Measurements from ENCODE around the gene TSPAN12.
"Not testable (repeated sequence)": the region's sequence is repeated elsewhere in the genome, so short reads cannot be mapped to it uniquely, and the experiment has no call there.

TSPAN12 gene

DNA sequence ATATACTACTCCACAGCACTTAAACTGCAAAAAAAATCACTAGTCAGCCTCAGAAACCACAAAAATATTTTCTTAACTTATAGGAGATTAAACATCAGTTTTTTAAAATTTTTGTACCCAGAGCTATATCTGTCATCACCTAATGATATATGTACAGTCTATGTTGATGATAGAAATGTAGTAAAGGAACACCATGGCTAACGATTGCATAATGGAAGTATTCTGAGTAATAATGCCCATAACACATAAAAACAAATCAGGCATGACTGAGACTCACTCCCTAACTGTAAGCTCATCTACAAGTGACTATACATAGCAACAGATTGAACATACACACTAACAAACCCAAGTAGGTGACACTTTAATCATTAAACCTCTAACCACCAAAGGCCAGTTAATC lies 51.3 kb downstream of the TSPAN12 start:
- no peak for DNase-seq (ENCODE audit: low read depth in 4 of 4, low spot score in 1 of 4)

DNA sequence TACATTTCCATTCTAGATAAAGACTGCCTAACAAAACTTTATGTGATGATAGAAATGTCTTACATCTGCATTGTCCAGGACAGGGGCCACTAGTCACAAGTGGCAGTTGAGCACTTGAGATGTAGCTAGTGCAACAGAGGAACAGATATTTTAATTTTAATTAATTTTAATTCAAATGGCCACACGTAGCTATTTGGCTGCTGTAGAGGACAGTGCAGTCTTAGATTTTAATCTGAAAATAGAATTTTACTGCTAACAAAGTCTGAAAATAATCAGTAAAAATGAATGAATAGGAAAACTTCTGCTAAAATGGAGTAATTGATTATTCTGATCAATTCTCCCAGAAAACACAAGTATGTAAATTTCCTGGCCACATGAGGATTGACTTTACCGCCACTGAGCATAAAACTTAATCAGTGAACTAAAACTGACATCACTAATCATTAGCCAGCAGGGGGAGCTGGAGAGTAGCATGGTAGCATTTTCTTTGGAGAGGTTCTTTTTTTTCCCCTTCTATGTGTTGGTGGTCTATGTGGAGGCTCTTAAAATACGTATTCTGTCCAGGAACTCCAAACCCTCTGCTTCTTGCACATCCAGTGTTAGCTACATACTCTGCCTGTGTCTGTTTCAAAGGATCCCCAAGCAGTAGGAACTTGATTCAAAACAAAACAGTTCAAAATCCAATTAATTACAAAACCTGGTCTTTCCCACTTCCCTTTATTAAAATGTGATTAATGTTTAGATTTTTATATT lies 52.1 kb downstream of the TSPAN12 start:
- peak; percentile 19 to 42 (median 36) for DNase-seq (ENCODE audit: low read depth in 4 of 4, low spot score in 1 of 4)

DNA sequence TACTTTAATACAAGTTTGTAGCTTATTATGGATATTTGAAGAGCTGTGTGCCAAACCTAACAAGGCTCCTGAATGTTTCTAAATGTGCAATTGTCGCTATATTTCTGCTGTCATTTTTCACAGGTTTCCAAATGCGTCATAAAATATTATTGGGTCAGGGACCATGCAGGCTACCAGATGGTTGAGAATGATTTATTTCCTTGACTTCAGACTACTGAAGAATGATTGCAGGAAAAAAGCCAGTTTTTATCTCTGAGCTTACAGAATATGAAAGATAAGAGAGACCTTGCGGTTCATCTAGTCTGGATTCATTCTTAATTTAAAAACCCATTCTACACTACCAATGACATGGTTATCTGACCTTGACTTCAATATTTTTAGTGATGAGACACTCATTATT lies 55.2 kb downstream of the TSPAN12 start:
- DNase-seq (ENCODE audit: low read depth in 4 of 4, low spot score in 1 of 4) = no peak

DNA sequence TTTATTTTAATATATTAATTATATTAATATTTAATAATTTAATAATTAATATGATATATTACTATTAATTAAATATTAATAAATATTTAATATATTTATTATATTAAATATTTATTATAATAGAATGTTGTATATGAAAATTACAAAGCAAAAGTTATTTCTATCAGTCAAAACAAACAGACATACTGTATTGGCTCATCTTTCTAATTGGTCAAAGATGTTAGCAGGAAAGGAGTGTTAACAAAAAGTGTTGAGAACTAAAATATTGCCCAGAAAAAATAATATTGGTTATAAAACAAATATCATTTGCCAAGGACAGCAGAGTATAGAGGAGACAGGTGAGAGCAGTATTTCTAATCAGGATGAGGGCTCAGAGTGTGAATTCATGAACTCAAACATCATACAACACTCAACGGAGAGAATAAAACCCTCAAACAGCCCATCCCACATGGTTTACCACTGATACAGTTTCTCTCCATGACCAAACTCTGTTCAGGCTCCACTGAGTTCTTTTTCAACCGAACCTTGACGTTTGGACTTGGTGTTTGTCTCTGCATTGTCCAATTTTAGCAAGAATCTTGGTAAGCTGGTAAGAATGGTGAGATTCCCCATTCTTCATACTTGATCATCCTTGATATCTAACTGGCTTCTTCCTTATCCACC lies 58.0 kb downstream of the TSPAN12 start:
- DNase-seq (ENCODE audit: low read depth in 4 of 4, low spot score in 1 of 4) = no peak

DNA sequence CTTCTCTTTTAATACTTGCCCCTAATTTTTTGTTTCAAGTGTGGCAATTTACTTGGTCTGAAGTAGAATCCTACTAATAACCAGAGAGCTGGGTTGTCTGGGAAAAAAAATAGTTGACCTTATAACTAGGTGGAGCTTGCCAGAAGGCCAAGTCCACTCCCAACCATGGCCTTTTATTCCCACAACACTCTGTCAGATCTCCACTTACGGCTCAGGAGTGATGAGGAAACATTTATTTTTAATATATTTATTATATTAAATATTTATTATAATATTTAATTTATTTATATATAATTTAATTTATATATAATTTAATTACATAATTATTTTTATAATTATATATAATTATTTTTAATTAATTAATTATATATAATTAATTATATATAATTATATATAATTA lies 58.8 kb downstream of the TSPAN12 start:
- no peak for DNase-seq (ENCODE audit: low read depth in 4 of 4, low spot score in 1 of 4)

DNA sequence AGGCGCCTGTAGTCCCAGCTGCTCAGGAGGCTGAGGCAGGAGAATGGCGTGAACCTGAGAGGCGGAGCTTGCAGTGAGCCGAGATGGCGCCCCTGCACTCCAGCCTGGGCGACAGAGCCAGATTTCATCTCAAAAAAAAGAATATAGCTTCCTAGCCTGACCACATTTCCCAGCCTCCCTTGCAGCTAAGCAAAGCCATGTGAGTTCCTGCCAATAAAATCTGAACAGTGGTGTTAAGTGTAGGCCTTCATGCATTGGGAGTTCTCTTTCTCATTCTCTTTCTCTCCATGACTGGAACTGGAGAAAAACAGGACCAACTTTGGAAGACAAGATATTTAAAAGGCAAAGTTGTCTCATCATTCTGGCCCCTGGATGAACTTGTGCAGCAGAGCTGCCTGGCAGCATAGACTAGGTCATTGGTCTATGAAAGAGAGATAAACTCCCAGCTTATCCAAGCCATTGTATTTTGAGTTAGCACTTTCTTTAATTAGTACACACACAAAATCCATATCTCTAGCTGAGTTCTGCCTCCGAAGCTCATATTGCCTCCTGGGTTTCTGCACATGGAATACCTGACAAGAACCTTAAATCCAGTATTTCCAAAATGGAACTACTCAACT lies 60.8 kb downstream of the TSPAN12 start:
- no peak for DNase-seq (ENCODE audit: low read depth in 4 of 4, low spot score in 1 of 4)

DNA sequence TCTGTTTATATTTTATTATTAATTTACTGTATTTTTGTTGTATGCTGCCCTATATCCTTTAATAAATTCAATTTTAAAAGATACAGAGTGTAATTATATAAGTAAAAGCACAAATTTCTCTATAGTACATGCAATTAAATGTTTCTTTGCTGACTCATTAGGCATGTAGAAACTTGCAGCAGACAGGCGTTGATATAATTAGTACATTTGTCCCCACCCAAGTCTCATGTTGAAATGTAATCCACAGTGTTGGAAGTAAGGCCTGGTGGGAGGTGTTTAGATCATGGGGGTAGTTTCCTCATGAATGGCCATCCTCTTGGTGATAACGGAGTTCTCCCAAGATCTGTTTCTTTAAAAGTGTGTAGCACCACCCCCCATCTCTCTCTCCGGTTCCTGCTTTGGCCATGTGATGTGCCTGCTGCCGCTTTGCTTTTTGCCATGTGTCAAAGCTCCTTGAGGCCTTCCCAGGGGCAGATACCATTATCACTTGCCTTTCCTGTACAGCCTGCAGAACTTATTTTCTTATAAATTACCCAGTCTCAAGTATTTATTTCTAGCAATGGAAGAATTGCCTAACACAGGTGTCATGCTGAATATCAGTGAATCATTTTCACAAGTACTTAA lies 63.7 kb downstream of the TSPAN12 start:
- DNase-seq (ENCODE audit: low read depth in 4 of 4, low spot score in 1 of 4) = no peak

DNA sequence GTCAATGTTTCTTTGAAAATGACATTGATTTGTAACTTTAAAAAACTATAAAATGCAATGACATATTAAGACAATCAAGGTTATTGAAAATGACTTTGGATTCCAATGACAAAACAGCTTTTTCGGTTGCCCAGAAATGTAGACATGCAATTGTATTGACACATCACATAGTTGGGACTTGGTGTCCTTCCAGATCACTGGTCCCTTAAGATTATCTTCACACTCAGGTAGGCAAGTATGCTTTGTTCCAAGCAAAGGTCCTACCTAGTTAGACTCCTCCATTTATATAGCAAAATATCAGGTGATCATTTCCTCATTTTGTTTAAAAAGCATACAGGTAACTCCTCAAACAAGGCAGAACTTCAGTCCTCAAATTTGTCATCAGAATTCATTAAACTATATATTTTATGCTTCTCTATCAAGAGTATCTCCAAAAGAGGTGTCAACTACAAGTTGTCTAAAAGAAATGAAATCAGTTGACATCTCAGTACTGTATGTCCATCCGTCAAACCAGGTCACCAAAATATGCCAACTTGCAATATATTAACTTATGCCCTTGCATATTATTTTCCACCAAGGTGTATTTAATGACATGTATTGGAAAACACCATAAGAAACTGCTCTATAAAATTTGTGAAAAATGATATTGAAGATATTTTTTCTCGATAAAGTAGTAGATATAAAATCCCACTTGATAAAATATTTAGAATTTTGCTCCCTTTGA lies 64.6 kb downstream of the TSPAN12 start:
- no peak for DNase-seq (ENCODE audit: low read depth in 4 of 4, low spot score in 1 of 4)

DNA sequence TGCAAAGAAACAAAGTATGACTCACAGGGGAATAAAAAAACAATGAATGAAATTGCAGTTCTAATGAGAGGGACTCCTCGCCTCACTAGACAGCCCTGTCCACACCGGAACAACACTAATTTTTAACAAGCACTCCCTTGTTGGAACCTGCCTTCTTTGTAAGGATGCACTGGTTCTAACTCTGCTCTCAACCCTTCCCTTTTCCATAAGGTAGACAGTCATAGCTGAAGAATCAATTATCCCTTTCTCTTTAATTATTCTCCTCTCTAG lies 65.1 kb downstream of the TSPAN12 start:
- DNase-seq (ENCODE audit: low read depth in 4 of 4, low spot score in 1 of 4) = no peak

DNA sequence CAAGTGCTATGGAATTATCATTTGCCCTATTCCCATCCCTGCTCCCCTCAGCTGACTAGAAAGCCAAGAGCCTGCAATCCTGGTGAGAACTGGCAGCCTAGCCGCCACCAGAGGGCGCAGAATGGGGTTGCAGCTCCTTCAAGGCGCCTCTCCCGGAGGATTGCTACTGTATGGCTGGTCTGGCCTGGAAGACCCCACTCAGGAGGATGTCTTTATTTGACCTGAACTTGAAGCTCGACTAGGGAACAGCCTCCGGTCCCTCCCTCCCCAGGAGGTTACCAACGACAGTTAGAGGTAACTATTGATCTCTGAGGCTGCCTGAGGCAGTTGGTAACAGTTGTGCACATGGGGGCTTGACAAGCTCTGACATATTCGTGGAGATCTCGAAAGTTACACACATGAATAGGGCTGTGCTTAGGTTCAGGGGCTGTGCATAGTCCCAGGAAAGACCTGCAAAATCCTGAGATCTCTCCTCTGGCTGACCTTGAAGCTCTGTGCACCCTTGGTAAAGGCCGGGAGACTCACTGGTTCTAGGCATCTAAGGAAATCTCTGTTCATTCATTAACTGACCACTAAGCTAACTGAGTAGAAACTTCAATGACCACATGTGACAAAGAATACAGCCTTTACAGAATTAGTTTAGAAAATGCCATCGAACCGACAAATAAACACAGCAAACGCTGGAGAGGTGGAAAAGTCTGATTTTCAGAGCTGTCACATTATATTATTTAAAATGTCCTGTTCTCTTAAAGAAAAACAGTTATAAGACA lies 65.7 kb downstream of the TSPAN12 start:
- DNase-seq (ENCODE audit: low read depth in 4 of 4, low spot score in 1 of 4) = peak; percentile 33 to 48 (median 36)

DNA sequence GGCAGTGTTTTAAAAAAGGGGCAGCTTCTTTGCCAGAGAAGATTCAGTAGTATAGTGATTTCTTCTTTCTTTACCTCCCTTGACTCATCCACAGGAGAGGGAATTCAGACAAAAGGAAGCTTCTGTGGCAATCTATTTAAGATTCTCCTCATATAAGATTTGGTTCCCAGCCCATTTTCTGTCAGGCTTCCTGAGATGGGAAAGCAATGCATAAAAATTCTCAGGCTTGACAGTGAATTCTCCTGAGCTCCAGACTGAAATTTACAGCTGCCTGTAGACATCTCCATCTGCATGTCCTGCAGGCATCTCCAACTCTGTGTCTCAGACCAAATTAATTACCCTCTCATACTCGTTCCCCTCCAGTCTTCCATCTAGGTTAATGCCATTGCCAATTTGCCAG lies 72.8 kb downstream of the TSPAN12 start:
- DNase-seq (ENCODE audit: low read depth in 4 of 4, low spot score in 1 of 4) = no peak

DNA sequence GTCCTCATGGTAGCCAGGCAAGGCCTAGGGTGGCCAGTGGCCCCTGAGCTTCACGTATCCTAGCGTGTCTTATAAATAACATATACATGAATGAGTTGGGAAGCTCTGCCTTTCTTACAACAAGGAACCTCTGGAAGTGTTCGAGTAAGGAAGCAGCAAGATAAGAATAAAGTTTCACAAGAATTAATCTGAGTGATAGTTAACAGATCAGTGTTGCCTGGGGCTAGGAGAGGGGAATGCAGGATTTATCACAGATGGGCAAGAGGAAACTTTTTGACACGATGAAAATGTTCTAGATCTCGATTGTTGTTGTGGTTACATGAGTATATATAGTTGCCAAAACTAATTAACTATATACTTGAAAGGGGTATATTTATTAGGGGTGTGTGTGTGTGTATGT lies 74.2 kb downstream of the TSPAN12 start:
- no peak for DNase-seq (ENCODE audit: low read depth in 4 of 4, low spot score in 1 of 4)

DNA sequence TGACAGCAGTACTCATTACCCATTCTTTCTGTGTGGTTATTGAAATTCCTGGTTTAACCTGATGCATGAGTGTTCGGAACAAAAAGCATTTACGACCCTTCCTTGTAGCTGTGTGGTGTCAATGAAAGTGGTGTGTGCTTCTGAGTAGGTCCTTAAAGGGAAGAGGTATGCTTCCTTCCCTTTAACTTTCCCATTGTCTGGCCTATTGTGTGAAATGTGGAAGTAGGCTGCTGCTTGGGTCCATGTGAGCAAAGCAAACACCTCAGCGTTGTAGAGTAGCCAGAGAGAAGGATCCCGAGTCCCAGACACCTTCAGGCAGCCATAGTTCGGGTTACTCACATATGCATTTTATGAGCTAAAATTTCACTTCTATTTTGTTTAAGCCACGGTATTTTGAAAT lies 74.7 kb downstream of the TSPAN12 start:
- DNase-seq (ENCODE audit: low read depth in 4 of 4, low spot score in 1 of 4) = no peak

DNA sequence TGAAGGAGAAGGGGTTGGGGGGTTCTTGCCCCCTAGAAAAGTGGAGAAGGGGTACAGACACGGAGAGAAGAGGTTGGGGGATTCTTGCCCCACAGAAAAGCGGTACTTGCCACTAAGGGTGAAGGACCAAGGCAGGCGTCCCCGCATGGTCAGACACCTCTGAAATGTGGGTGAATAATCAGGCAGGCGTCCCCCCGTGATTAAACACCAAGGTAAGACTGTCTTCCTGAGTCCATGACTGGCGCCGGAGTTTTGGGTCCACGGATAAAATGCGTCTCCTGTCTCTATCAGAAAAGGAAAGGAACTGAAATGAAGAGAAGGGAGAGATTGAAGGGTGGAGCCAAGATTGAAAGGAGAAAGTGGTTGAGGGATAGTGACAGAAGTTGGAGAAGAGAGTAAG lies 76.0 kb downstream of the TSPAN12 start:
- not testable (repeated sequence) for DNase-seq (ENCODE audit: low read depth in 4 of 4, low spot score in 1 of 4)

DNA sequence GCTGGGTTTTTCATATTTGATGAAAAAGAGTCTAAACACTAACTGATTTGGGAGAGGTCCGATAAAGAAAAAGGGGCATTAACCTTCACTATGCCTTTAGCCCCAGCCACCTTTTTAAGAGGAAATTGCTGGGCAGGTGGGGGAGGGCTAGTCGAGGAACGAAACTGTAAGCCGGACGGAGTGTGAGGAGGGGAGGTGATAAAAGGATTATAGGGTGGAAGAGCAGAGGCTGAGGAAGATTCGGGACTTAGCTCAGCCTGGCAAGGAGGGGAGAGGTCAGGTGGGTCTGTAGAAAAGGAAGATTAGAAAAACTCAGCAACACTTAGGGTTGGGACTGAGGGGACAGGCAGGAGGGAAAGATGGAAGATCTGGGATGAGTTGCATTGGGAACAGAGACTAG lies 77.0 kb downstream of the TSPAN12 start:
- no peak for DNase-seq (ENCODE audit: low read depth in 4 of 4, low spot score in 1 of 4)

DNA sequence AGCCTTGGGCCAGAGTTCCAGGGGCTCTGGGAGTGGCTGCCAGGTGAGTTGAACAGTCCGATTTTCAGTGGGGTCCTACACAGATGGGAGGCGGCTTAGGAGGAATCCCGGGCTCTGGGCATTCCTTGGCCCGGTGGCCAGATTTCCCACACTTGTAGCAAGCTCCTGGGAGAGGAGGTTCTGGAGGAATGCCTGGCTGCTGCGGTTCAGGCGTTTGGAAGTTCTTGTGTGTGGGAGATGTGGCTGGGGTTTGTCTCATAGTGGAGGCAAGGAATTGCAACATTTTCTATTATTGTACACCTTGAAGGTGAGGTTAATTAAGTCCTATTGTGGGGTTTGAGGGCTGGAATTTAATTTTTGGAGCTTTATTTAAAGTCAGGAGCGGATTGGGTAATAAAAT lies 77.5 kb downstream of the TSPAN12 start:
- DNase-seq (ENCODE audit: low read depth in 4 of 4, low spot score in 1 of 4) = not testable (repeated sequence)

DNA sequence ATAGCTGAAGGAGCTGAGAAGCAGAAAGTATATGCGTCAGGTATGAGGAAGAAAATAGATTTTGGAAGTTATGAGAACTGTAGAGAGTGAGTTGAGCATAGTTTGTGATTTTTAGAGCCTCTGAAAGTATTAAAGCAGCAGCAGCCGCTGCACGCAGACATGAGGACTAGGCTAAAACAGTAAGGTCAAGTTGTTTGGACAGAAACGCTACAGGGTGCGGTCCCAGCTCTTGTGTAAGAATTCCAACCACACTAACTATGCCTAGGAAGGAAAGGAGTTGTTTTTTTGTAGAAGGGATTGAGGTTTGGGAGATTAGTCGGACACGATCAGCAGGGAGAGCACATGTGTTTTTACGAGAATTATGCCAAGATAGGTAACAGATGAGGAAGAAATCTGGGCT lies 78.9 kb downstream of the TSPAN12 start:
- DNase-seq (ENCODE audit: low read depth in 4 of 4, low spot score in 1 of 4) = not testable (repeated sequence)

DNA sequence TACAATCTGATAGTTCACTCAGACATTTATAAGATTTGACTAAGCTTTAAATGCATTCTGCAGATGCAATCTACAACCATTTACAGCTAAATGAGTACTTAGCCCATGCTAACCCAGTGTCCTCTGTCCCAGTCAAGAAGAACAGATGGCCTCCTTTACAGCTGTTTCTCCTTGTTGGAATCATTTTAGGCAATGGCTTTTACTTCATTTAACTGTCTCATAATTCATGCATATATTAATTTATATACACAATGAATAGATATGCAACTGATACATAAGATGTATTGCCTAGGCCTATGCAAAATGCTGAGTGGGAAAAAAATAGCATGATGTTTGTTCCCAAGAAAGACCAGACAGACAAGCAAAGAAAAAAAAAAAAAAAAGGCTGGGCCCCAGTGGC lies 82.2 kb downstream of the TSPAN12 start:
- no peak for DNase-seq (ENCODE audit: low read depth in 4 of 4, low spot score in 1 of 4)

DNA sequence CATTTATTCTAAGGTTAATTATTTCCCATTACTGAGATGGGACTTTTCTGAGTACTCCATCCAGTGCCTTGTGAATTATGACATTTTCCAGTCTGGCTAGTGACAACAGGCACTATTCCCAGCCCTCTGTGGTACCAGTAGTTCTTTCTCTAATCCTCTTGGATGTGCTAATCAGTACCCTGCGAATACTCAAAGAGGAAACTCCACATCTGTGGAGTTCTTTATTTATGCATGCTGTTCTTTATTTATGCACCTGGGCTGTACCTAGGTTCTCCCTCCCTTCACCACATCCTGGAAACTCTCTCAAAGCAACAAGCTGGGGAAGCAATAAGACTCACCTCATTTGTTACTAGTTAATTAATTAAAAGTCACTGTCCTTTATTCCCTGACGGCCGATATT lies 83.5 kb downstream of the TSPAN12 start:
- no peak for DNase-seq (ENCODE audit: low read depth in 4 of 4, low spot score in 1 of 4)

DNA sequence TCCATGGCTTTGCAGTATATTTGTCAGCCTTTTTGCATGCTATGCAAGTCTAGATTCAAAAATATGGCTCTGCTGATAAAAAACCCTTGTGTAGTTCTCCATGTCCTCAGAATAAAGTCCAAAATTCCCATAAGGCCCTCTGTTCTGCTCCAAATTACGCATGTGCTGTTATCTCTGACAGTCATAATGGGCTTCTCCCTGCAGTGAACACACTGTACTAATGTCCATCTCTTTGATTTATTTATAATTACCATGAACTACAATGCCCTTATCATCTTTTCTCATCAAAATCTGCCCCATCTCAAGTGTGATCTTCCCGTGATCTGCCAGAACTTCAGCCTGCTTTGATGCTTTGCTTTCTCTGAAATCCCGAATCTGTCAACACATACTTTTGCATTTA lies 87.7 kb downstream of the TSPAN12 start:
- no peak for DNase-seq (ENCODE audit: low read depth in 4 of 4, low spot score in 1 of 4)

DNA sequence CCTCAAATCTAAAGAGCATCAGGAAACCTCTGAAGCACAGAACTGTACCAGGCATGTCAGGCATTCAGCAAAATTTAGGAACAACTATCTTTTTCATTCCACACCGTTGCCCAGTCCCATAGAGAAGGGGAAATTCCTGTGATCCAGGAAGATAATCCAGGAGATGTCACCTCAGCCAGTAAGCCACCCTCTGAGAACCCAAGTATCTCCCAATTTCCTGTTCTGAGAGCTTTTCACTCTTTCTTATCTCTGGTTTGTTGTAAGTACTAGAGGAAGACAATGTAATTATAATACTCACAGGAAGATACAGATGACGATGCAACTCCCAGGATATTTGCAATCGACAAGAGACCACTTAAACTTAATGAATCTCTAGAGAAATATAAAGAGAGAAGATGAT lies 97.1 kb downstream of the TSPAN12 start:
- no peak for DNase-seq (ENCODE audit: low read depth in 4 of 4, low spot score in 1 of 4)

All from stimulated activated CD4-positive, alpha-beta T cell treated with anti-CD3 and anti-CD28 coated beads, Interleukin-1b, Interleukin-23, amount 100 ng/mL, for 24 hours (primary cell).